Measurements from ENCODE around the gene TM4SF5.

TM4SF5 gene, protein sequence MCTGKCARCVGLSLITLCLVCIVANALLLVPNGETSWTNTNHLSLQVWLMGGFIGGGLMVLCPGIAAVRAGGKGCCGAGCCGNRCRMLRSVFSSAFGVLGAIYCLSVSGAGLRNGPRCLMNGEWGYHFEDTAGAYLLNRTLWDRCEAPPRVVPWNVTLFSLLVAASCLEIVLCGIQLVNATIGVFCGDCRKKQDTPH

GRCh38 chr17:4771519-4772234 lies at the start of gene TM4SF5:
Gene TM4SF5, plus strand, starts transcription at chr17:4771886. Its CDS starts 37 bp downstream, at chr17:4771923.
- DNase-seq (ENCODE audit: low read depth) = no peak

DNA sequence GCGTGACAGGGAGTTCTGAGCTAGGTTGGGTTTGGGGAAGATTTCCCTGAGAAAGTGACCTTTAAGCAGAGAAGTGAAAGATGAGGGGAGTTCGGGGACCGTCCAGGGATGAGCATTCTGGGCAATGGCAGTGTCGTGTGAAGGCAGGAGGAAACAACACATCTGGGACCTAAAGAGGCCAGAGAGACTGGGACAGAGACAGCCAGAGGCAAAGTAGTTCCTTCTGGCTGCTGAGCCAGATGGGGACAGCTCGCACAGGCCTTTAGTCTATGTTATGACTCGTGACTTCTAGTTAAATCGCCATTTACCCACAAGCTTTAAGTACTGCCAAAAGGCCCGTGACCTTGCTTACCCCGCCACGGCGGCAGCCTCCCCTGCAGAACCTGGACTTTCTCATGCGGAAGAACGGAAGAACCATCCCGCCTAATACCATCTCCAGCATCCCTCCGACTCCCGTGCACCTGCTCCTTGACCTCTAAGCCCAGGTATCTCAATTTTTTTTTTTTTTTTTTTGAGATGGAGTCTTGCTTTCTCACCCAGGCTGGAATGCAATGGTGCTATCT lies 48.9 kb upstream of the TM4SF5 start:
- DNase-seq (ENCODE audit: low read depth) = no peak

GRCh38 chr17:4724650-4725049 lies 47.0 kb upstream of the TM4SF5 start:
- no peak for DNase-seq (ENCODE audit: low read depth)

DNA sequence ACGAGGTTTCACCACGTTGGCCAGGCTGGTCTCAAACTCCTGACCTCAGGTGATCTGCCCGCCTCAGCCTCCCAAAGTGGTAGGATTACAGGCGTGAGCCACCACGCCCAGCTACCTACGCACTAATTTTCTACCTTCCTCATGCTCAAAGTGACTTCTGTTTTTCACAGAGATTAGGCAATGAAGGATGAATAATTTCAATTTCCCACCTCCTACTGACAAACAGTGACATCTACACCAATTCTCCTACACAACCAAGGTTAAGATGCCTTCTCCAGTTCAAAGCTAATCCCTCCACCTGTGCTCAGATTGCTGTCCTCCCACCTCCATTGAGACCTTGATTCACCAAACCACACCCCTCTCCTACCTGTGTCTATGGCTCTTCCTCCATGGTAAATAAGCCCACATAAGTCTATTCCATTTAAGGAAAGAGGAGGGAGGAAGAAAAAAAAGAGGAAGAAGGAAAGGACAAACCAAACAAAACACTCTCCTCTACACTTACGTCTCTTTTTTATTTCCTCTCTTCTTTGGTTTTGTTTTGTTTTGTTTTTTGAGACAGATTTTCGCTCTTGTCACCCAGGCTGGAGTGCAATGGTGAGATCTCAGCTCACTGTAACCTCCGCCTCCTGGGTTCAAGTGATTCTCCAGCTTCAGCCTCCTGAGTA lies 45.9 kb upstream of the TM4SF5 start:
- no peak for DNase-seq (ENCODE audit: low read depth)

- DNase-seq (ENCODE audit: low read depth) = no peak
Observed at GRCh38 chr17:4728124-4728523, 43.6 kb upstream of the TM4SF5 start.

GRCh38 chr17:4733073-4733531 lies 38.6 kb upstream of the TM4SF5 start:
- no peak for DNase-seq (ENCODE audit: low read depth)

GRCh38 chr17:4734857-4735475 lies 36.7 kb upstream of the TM4SF5 start:
- DNase-seq (ENCODE audit: low read depth) = no peak

DNA sequence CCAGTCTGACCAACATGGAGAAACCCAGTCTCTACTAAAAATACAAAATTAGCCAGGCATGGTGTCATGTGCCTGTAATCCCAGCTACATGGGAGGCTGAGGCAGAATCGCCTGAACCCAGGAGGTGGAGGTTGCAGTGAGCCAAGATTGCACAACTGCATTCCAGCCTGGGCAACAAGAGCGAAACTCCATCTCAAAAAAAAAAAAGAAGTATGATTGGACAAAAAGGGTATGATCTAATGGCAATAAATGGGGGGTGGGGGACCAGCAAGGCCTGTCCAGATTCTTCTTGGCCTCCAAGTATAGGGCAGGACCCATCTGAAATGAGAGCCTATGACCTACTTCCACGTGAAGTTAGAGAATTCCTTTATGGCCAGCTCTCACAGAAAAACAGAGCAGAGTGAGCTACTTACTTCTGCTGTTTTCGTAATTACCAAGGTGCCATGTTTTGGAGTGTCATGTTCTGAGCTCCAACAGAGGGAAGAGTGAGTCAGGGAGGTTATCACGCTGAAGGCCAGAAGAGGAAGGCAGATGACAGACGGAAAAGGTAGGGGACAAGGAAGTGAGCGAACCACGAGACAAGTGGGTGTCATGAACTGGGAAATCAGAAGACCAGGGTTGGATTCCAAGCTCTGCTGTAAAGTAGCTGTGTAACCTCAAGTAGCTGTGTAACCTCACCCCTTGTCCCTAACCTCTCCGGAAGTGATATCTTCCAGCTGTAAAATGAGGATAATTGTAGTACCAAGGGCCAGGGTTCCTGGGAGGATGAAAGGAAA lies 35.6 kb upstream of the TM4SF5 start:
- no peak for DNase-seq (ENCODE audit: low read depth)

GRCh38 chr17:4738136-4739121 lies 33.3 kb upstream of the TM4SF5 start:
- no peak for DNase-seq (ENCODE audit: low read depth)

DNA sequence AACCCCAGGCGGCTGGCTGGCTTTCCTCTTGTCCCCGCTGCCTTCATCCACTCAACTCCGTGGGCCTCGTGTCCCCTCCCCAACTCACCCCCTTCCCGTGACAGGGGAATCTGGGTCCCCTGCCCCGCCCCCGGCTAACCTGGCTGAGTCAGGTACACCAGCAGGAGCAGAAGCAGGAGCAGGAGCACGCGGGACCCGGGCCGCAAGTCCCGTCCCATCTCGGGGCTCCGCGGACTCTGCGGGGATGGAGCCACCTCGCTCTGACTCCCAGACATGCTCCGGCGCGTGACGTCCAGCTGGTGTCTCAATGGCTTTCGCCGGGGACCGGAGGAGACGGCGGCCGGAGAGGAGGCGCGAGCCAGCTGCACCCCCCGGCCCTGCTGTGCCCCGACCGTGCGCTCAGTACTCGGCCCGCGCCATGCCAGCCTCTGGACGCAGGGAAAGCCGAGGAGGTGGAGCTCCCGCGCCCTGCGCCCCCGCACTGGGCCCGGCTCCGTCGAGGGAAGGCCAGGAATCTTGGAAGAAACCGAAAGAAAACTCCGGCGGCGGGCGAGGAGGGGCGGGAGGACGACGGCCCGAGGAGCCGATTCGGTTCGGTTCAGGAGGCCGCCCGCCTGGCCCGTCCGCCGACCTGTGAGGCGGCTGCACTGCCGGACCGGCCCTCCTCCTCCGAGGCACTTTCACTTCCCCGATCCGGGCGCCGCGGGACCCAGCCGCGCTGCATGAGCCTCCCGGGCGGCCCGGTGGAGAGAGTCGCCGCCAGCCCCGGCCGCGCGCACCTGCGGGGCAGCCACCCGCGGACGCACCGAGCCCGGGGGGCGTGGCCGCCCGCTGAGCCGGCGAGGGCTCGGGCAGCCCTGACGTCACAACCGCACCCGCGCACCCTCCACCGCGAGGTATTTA lies 32.3 kb upstream of the TM4SF5 start, which contains the start of the genes CXCL16 and ZMYND15:
CXCL16 (minus strand) TSS at position 807 of the 903 bp plus-strand sequence; CDS start at position 218, 589 bp downstream.
ZMYND15 (plus strand) TSS at position 712 of the 903 bp plus-strand sequence. CDS start 716 bp downstream, outside the sequence.
- DNase-seq (ENCODE audit: low read depth) = no peak

GRCh38 chr17:4740025-4740351 lies 31.7 kb upstream of the TM4SF5 start:
- DNase-seq (ENCODE audit: low read depth) = no peak

DNA sequence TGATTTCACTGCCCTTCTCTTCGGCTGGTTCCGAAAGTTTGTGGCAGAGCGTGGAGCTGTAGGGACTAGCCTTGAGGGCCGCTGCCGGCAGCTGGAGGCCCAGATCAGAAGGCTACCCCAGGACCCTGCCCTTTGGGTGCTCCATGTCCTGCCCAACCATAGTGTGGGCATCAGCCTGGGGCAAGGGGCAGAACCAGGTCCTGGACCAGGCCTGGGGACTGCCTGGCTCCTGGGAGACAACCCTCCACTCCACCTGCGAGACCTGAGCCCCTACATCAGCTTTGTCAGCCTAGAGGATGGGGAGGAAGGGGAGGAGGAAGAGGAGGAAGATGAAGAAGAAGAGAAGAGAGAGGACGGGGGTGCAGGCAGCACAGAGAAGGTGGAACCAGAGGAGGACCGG lies 31.1 kb upstream of the TM4SF5 start:
- no peak for DNase-seq (ENCODE audit: low read depth)

GRCh38 chr17:4741544-4741943 lies 30.1 kb upstream of the TM4SF5 start:
- no peak for DNase-seq (ENCODE audit: low read depth)

- no peak for DNase-seq (ENCODE audit: low read depth)
Observed at GRCh38 chr17:4742133-4742532, 29.6 kb upstream of the TM4SF5 start.

- no peak for DNase-seq (ENCODE audit: low read depth)
Observed at GRCh38 chr17:4742629-4743028, 29.1 kb upstream of the TM4SF5 start.

GRCh38 chr17:4743216-4743615 lies 28.5 kb upstream of the TM4SF5 start:
- DNase-seq (ENCODE audit: low read depth) = no peak

GRCh38 chr17:4743898-4744297 lies 27.8 kb upstream of the TM4SF5 start:
- no peak for DNase-seq (ENCODE audit: low read depth)

GRCh38 chr17:4744999-4745969 lies 26.4 kb upstream of the TM4SF5 start:
- DNase-seq (ENCODE audit: low read depth) = no peak

Measured in GM04503 (cell line).